Measurements from ENCODE around the gene KCNQ4.

GRCh38 chr1:40849801-40850592 is 66.4 kb downstream of the KCNQ4 start:
- peak; percentile 93 for TF ChIP-seq CTCF (conservative IDR thresholded peaks at IDR 0.05)
- TF ChIP-seq EZH2 (IDR thresholded peaks at IDR 0.05; ENCODE audit: low read depth): no peak

Measured in PC-9 (cell line).